AG04450 (cell line): Measurements from ENCODE around the gene TSPO. TPM values are rescaled to one million over a fixed set of nuclear protein-coding genes. Genes with fewer than 3 reads are reported as not detected.

ENCODE experiments used
- CTCF ChIA-PET: fragments of 300-600, 350-600 bp; formaldehyde crosslinking; extraction: SDS; loops from one replicate; lab custom pipeline; 2022; ENCODE audit warnings: antibody characterized with exemption, inconsistent platforms; lab: Charles Lee
- POLR2A ChIA-PET: fragments of 350-600 bp; formaldehyde crosslinking; extraction: SDS; loops from one replicate; lab custom pipeline; 2021; ENCODE audit warnings: antibody characterized with exemption, inconsistent platforms; lab: Yijun Ruan, JAX
- DNase-seq: peaks from one replicate; pipeline ENCODE4 v3.0.0-alpha.2; 2011; ENCODE audit warnings: low read depth, low spot score
- H3K27ac ChIP-seq: one replicate; pipeline ENCODE4 v1.5.1; 2012; ENCODE audit warnings: low read depth, low read length, control low read depth
- H3K27me3 ChIP-seq: one replicate; pipeline ENCODE4 v1.6.0; 2012; ENCODE audit warnings: low read length; ENCODE audit not compliant: control insufficient read depth, insufficient read depth
- H3K4me3 ChIP-seq: 2 replicates; pipeline ENCODE4 v1.5.1; 2011; ENCODE audit warnings: mild to moderate bottlenecking, low read depth, low read length, control low read depth
- H3K9me3 ChIP-seq: 2 replicates; pipeline ENCODE4 v1.5.1; 2012; ENCODE audit warnings: low read length; ENCODE audit not compliant: control insufficient read depth, insufficient read depth
- polyA plus RNA-seq: library from polyadenylated mRNA; depleted of rRNA; stranded (reverse); fragments of >200 nt; gene quantifications from 2 replicates; pipeline ENCODE4 v1.2.3, GENCODE V29; 2011
- TF ChIP-seq, protein P1 (sequence below): IDR thresholded peaks from 2 replicates; pipeline ENCODE4 v1.5.1; 2011; ENCODE audit warnings: low read depth, low read length, control low read depth, inconsistent platforms

The TSPO gene
- polyA plus RNA-seq, 1 experiment = 107 TPM

DNA sequence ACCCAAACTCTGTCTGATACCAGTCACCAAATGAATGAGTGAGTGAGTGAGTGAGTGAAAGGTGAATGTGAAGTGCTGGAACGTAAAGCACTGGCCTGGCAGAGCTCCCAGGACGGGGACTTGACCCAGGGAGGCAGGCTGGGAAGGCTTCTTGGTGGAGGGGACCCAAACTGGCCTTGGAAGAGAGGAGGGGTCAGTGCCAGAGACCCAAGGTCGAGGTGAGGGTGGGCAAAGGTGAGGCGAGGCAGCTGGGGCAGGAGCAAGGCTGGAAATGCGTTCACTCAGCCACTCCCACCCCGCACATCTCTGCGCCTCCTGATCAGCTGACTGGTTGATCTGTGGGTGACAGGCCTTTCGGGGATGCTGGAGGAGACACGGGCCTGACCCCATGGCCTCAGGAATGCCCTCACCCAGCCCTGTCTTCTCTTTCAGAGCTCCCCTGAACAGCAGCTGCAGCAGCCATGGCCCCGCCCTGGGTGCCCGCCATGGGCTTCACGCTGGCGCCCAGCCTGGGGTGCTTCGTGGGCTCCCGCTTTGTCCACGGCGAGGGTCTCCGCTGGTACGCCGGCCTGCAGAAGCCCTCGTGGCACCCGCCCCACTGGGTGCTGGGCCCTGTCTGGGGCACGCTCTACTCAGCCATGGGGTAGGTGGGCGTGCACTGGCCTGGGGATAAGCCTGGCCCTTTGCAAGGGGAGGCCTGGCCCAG, 7.6 kb downstream of the TSPO start:
- no peaks in the 10 kb centered on the region for H3K27me3 ChIP-seq
- ChIA-PET CTCF (interaction anchor here (0.6 to 0.8 kb wide), 2 partner anchors 31 to 36 kb away, joined by 3 read pairs; no protein-coding TSS in a partner anchor), POLR2A (no interaction called here)
- H3K9me3 ChIP-seq = no peaks in the 10 kb centered on the region
- no peak overlapping the region for H3K27ac ChIP-seq
- H3K4me3 ChIP-seq = no peak overlapping the region
- TF ChIP-seq, protein P1, sequence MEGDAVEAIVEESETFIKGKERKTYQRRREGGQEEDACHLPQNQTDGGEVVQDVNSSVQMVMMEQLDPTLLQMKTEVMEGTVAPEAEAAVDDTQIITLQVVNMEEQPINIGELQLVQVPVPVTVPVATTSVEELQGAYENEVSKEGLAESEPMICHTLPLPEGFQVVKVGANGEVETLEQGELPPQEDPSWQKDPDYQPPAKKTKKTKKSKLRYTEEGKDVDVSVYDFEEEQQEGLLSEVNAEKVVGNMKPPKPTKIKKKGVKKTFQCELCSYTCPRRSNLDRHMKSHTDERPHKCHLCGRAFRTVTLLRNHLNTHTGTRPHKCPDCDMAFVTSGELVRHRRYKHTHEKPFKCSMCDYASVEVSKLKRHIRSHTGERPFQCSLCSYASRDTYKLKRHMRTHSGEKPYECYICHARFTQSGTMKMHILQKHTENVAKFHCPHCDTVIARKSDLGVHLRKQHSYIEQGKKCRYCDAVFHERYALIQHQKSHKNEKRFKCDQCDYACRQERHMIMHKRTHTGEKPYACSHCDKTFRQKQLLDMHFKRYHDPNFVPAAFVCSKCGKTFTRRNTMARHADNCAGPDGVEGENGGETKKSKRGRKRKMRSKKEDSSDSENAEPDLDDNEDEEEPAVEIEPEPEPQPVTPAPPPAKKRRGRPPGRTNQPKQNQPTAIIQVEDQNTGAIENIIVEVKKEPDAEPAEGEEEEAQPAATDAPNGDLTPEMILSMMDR = no peak
- no peak for DNase-seq

DNA sequence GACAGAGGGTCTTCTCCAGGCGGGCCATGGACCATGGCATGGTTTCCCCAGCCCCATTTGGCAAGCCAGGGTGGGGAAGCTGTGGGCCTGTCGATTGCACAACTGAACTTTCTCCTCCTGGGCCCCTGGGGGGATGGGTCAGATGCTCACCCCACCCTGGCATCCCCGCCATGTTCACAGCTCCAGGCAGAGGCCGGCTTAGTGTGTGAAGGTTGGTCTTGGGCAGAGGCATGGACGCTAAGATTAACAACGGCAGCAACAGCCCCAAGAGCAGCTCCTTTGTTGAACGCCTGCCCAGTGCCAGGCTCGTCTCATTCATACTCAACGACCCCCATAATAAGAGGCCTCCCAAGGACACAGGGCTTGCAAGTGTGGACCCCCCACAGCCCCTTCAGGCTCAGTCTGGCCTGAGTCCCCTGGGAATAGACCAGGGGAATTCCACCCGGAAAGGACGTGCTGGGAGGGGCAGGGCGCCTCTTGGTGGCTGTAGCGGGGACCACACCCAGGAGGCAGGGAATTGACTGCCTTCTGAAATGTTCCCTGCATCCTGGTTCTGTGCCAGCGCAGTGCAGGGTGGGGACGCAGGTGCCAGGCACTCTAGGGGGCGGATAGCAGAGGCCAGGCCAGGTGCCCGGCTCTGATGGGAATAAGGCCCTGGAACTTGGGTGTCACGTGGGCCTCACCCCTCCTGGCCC, 8.3 kb downstream of the TSPO start:
- no peak overlapping the region for H3K4me3 ChIP-seq
- POLR2A ChIA-PET = interaction anchor here (0.6 kb wide), 1 partner anchor 47 kb away, joined by 13 read pairs; no protein-coding TSS in a partner anchor
- no peak for DNase-seq
- TF ChIP-seq, protein P1 = peak; percentile 17; the same call in 1 of the 2 replicates
- no peaks in the 10 kb centered on the region for H3K27me3 ChIP-seq
- no peak overlapping the region for H3K27ac ChIP-seq
- no peaks in the 10 kb centered on the region for H3K9me3 ChIP-seq
- CTCF ChIA-PET = interaction anchor here (0.6 to 0.8 kb wide), 2 partner anchors 32 to 35 kb away, joined by 3 read pairs; no protein-coding TSS in a partner anchor

DNA sequence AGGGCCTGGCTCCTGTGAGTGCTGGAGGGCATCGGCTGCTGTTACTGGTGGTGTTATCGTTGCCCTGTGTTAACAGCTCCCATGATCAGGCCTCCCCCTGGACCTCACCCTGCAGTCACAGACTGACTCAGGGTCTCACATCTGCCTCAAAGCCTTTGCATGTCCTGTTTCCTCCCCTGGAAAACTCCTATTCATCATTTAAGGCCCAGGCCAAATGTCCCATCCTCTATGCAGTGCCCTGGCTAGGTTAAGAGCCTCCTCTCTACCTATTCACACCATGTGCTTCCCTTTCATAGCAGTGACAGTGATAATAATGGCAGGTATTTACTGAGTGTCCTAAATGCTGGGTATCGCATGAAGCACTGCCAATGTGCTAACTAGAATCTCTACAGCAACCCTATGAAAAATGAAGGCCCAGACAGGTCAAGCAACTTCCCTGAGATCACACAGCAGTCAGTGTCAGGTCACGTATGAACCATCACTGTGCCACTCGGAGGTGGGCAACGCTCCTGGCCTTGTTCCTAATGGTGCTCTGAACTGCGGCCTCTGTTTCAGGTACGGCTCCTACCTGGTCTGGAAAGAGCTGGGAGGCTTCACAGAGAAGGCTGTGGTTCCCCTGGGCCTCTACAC, 9.3 kb downstream of the TSPO start:
- POLR2A ChIA-PET = interaction anchor here (0.6 kb wide), 1 partner anchor 48 kb away, joined by 13 read pairs; no protein-coding TSS in a partner anchor
- TF ChIP-seq, protein P1 = no peak
- no peak overlapping the region for H3K4me3 ChIP-seq
- DNase-seq = no peak
- CTCF ChIA-PET = no interaction called here
- no peaks in the 10 kb centered on the region for H3K27me3 ChIP-seq
- no peaks in the 10 kb centered on the region for H3K9me3 ChIP-seq
- no peak overlapping the region for H3K27ac ChIP-seq

DNA sequence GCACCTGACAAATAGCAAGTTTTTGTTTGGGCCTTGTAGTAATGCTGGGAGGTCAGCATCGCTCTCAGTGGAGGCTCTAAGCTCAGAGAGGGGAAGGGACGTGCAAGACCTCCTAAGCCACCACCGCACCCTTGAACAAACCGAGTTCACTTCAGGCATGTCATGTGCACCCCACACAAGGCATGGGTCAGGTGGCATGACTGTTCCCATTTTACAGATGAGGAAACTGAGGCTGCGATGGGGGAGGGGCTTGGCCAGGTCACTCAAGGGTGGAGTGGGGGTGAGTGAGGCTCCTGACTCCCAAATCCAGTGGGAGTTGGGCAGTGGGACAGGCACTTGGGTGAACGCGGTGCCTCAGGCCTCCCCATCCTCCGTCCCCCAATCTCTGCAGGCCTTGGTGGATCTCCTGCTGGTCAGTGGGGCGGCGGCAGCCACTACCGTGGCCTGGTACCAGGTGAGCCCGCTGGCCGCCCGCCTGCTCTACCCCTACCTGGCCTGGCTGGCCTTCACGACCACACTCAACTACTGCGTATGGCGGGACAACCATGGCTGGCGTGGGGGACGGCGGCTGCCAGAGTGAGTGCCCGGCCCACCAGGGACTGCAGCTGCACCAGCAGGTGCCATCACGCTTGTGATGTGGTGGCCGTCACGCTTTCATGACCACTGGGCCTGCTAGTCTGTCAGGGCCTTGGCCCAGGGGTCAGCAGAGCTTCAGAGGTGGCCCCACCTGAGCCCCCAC, 11.2 kb downstream of the TSPO start:
- Histone ChIP-seq H3K9me3 (no peaks in the 10 kb centered on the region), H3K4me3 (no peak overlapping the region), H3K27me3 (no peaks in the 10 kb centered on the region), H3K27ac (no peak overlapping the region)
- CTCF ChIA-PET = no interaction called here
- TF ChIP-seq, protein P1 = no peak
- POLR2A ChIA-PET = interaction anchor here (0.7 kb wide), 1 partner anchor 489 kb away, joined by 3 read pairs; no protein-coding TSS in a partner anchor
- DNase-seq = no peak
